CD4-positive, CD25-positive, alpha-beta regulatory T cell (primary cell): ENCODE results near the gene SCUBE1. TPM values are rescaled to one million over a fixed set of nuclear protein-coding genes. Genes with fewer than 3 reads are reported as not detected.
A peak's percentile ranks its signal among the peaks of the same experiment; 100 is the strongest.

Experiments used
- ATAC-seq, 2 donors: fragments of 150-1000 bp; cut with Tn5 transposase; one replicate each; pipeline ENCODE4 v1.10.0; 2021; ENCODE audit warnings: low read depth in 2 of 2, moderate number of reproducible peaks in 2 of 2, moderate library complexity in 1 of 2
- DNase-seq, 3 donors: peaks; one replicate each; pipeline versions ENCODE4 v3.0.0 to v3.0.0-alpha.2; 2012 to 2022; ENCODE audit warnings: mixed read lengths in 1 of 3
- H3K27ac ChIP-seq: one replicate; pipeline ENCODE4 v1.7.0; 2013; ENCODE audit warnings: mild to moderate bottlenecking, low read length; ENCODE audit not compliant: insufficient read depth, poor library complexity, severe bottlenecking
- H3K27me3 ChIP-seq: one replicate; pipeline ENCODE4 v1.7.0; 2013; ENCODE audit warnings: low read length; ENCODE audit not compliant: control insufficient read depth, insufficient read depth
- H3K36me3 ChIP-seq: one replicate; pipeline ENCODE4 v1.7.0; 2013; ENCODE audit warnings: mild to moderate bottlenecking, low read length, moderate library complexity; ENCODE audit not compliant: control insufficient read depth, insufficient read depth
- H3K4me1 ChIP-seq: 2 replicates; pipeline ENCODE4 v1.7.0; 2013; ENCODE audit warnings: mild to moderate bottlenecking, low read length; ENCODE audit not compliant: insufficient read depth, control insufficient read depth, poor library complexity, severe bottlenecking
- H3K4me3 ChIP-seq: one replicate; pipeline ENCODE4 v1.7.0; 2013; ENCODE audit warnings: low read depth, mild to moderate bottlenecking, low read length, moderate library complexity
- H3K9me3 ChIP-seq, 2 experiments: 1 replicate in 1 of 2; 2 replicates in 1 of 2; pipeline ENCODE4 v1.7.0; 2013; ENCODE audit warnings: low read length in 2 of 2, mild to moderate bottlenecking in 1 of 2, moderate library complexity in 1 of 2; ENCODE audit not compliant: control insufficient read depth in 2 of 2
- H3K27ac Mint-ChIP-seq, 3 donors: one replicate each; pipeline ENCODE4 v1.8.0; 2020 to 2022; ENCODE audit warnings: mild to moderate bottlenecking in 3 of 3, mixed read lengths in 3 of 3, moderate library complexity in 2 of 3
- H3K27me3 Mint-ChIP-seq: one replicate; pipeline ENCODE4 v1.8.0; 2022; ENCODE audit warnings: mild to moderate bottlenecking, mixed read lengths
- H3K36me3 Mint-ChIP-seq: one replicate; pipeline ENCODE4 v1.8.0; 2020; ENCODE audit warnings: mixed read lengths
- H3K4me1 Mint-ChIP-seq, 4 donors: one replicate each; pipeline ENCODE4 v1.8.0; 2020 to 2022; ENCODE audit warnings: mixed read lengths in 4 of 4, mild to moderate bottlenecking in 1 of 4
- H3K4me3 Mint-ChIP-seq, 4 donors: one replicate each; pipeline ENCODE4 v1.8.0; 2020 to 2022; ENCODE audit warnings: mild to moderate bottlenecking in 4 of 4, mixed read lengths in 4 of 4, moderate library complexity in 3 of 4
- H3K9me3 Mint-ChIP-seq, 7 donors: one replicate each; pipeline ENCODE4 v1.8.0; 2020 to 2022; ENCODE audit warnings: mixed read lengths in 7 of 7, mild to moderate bottlenecking in 3 of 7, moderate library complexity in 2 of 7
- polyA plus RNA-seq, 4 donors: library from polyadenylated mRNA; unstranded; fragments of 300-500 nt; fragmentation: Illumina TruSeq; gene quantifications; one replicate each; pipeline ENCODE4 v1.2.3, GENCODE V29; 2021
- total RNA-seq: library from RNA; stranded (reverse); gene quantifications from one replicate; pipeline ENCODE4 v1.2.3, GENCODE V29; 2022

SCUBE1 gene
- total and polyA plus RNA-seq, 5 donors from 2014 or later = 0.74 TPM; not detected in 4

DNA sequence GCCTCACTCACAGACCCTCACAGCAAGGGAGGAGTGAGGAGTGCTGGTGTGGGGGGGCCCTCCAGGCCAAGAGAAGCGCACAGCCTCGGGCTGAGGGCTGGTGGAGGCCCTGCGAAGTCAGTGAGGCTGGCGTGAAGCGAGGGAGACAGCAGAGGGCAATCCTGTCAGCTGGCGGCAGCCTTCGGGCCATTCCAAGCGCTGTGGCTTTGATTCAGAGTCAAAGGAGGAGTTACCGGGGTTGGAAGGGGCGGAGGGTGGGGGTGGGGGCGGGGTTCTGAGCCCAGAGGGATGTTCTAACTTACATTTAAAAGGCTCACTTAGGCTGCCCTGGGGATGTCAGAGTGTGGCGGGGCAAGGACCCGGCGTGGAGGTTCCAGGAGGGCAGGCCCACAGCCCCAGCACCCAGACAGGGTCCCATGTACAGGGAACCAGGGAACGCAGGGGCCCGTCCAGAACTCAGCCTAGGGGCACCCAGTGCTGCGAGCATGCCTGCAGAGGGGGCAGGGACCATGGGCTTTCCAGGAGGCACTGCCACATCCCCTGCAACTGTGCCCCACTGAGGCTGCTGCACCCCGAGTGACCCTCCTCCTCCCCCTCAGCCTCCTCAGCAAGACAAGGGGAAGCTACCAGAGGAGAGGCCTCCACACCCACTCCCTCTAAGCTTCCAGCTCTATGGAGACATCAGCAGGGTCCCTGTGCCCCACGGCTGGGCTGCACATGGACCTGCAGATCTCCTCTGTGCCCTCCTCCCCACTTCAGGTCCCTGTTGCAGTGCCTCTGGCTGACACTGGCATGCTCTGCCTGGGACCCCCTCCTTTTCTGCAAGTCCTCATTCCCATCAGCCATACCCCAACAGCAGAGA, 116.6 kb downstream of the SCUBE1 start:
- no peak for DNase-seq
- H3K27me3 Mint-ChIP-seq = peaks cover 12% of the 10 kb centered on the region
- no peaks in the 10 kb centered on the region for H3K36me3 ChIP-seq
- no peak overlapping the region for H3K4me3 ChIP-seq
- H3K4me1 Mint-ChIP-seq = peaks cover 0 to 7% (median 4%) of the 10 kb centered on the region in 4 donors
- H3K9me3 ChIP-seq = no peaks in the 10 kb centered on the region
- H3K27me3 ChIP-seq = no peaks in the 10 kb centered on the region
- no peaks in the 10 kb centered on the region for H3K36me3 Mint-ChIP-seq
- H3K4me3 Mint-ChIP-seq = no peak overlapping the region
- ATAC-seq = no peak
- peaks cover 5% of the 10 kb centered on the region for H3K4me1 ChIP-seq
- H3K27ac ChIP-seq = no peak overlapping the region
- H3K9me3 Mint-ChIP-seq = no peaks in the 10 kb centered on the region
- H3K27ac Mint-ChIP-seq = peak overlapping the region in 1 of 3 donors; percentile 2

DNA sequence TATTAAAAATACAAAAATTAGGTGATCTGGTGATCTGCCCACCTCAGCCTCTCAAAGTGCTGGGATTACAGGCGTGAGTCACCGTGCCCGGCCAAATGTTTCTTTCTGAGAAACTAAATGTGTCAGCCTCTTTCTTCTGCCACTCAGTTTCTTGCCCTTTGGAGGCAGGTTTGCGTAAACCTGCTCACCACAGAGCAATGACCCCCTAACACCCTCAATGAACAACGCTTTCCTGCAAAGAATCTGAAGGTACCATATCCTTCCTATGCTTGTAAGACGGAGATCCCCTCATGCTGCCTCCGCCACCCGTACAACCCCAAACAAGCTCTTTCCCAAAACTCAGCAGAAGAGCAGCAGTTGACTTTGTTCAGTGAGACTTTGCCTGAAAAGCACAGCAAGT, 117.6 kb downstream of the SCUBE1 start:
- Mint-ChIP-seq H3K27me3 (peaks cover 12% of the 10 kb centered on the region), H3K27ac (peak overlapping the region in 1 of 3 donors; percentile 2), H3K4me1 (peaks cover 0 to 5% (median under 1%) of the 10 kb centered on the region in 4 donors), H3K9me3 (no peaks in the 10 kb centered on the region), H3K36me3 (no peaks in the 10 kb centered on the region), H3K4me3 (no peak overlapping the region)
- no peaks in the 10 kb centered on the region for H3K4me1 ChIP-seq
- no peaks in the 10 kb centered on the region for H3K36me3 ChIP-seq
- no peak overlapping the region for H3K27ac ChIP-seq
- DNase-seq (no peak), ATAC-seq (no peak)
- H3K9me3 ChIP-seq = no peaks in the 10 kb centered on the region
- H3K27me3 ChIP-seq = no peaks in the 10 kb centered on the region
- no peak overlapping the region for H3K4me3 ChIP-seq

GRCh38 chr22:43222987-43223386, 120.2 kb downstream of the SCUBE1 start:
- H3K27ac Mint-ChIP-seq = no peak overlapping the region
- Histone ChIP-seq H3K4me3 (no peak overlapping the region), H3K27ac (no peak overlapping the region), H3K4me1 (no peaks in the 10 kb centered on the region), H3K9me3 (no peaks in the 10 kb centered on the region), H3K36me3 (no peaks in the 10 kb centered on the region), H3K27me3 (no peaks in the 10 kb centered on the region)
- H3K9me3 Mint-ChIP-seq = no peaks in the 10 kb centered on the region
- no peaks in the 10 kb centered on the region for H3K36me3 Mint-ChIP-seq
- DNase-seq = no peak
- no peak overlapping the region for H3K4me3 Mint-ChIP-seq
- peaks cover 0 to 5% (median under 1%) of the 10 kb centered on the region in 4 donors for H3K4me1 Mint-ChIP-seq
- peaks cover 9% of the 10 kb centered on the region for H3K27me3 Mint-ChIP-seq
- ATAC-seq = no peak

DNA sequence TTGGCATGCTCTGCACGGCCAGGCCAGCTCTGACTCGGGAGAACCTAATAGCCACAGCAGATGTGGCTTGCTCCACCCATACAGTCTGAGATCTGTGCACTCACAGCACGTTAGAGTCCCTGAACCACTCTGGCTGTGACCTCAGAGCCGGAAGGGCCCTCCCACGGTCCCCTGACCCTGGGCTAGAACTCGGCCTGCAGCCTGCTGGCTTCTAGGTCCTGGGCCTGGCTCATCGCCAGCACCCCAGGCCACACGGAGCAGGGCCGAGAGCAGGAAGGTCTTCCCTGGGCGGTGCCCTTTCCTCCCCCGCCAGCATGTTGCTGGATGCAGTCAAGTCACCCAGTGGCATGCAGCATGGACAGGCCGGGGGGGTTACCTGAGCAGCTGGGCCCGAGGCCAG, 120.9 kb downstream of the SCUBE1 start:
- Histone ChIP-seq H3K9me3 (no peaks in the 10 kb centered on the region), H3K27me3 (no peaks in the 10 kb centered on the region), H3K4me3 (no peak overlapping the region), H3K36me3 (no peaks in the 10 kb centered on the region), H3K27ac (no peak overlapping the region), H3K4me1 (no peaks in the 10 kb centered on the region)
- peaks cover 9% of the 10 kb centered on the region for H3K27me3 Mint-ChIP-seq
- no peak overlapping the region for H3K4me3 Mint-ChIP-seq
- DNase-seq = no peak
- no peaks in the 10 kb centered on the region for H3K9me3 Mint-ChIP-seq
- no peaks in the 10 kb centered on the region for H3K36me3 Mint-ChIP-seq
- peaks cover 0 to 5% (median under 1%) of the 10 kb centered on the region in 4 donors for H3K4me1 Mint-ChIP-seq
- no peak for ATAC-seq
- H3K27ac Mint-ChIP-seq = no peak overlapping the region

GRCh38 chr22:43220625-43221380, 122.4 kb downstream of the SCUBE1 start:
- Mint-ChIP-seq H3K4me3 (no peak overlapping the region), H3K4me1 (peaks cover 0 to under 1% (median 0%) of the 10 kb centered on the region in 4 donors), H3K9me3 (no peaks in the 10 kb centered on the region), H3K27me3 (peaks cover 3% of the 10 kb centered on the region), H3K36me3 (no peaks in the 10 kb centered on the region), H3K27ac (no peak overlapping the region)
- Histone ChIP-seq H3K36me3 (no peaks in the 10 kb centered on the region), H3K4me1 (no peaks in the 10 kb centered on the region), H3K4me3 (no peak overlapping the region), H3K27me3 (no peaks in the 10 kb centered on the region), H3K9me3 (no peaks in the 10 kb centered on the region), H3K27ac (no peak overlapping the region)
- DNase-seq = no peak
- no peak for ATAC-seq

- H3K4me1 Mint-ChIP-seq = no peaks in the 10 kb centered on the region
- H3K27ac ChIP-seq = no peak overlapping the region
- no peaks in the 10 kb centered on the region for H3K36me3 Mint-ChIP-seq
Measured at GRCh38 chr22:43218786-43219185, 124.4 kb downstream of the SCUBE1 start.

GRCh38 chr22:43217285-43218030, 125.7 kb downstream of the SCUBE1 start:
- DNase-seq = no peak
- Histone ChIP-seq H3K4me3 (no peak overlapping the region), H3K27ac (no peak overlapping the region), H3K36me3 (no peaks in the 10 kb centered on the region), H3K9me3 (no peaks in the 10 kb centered on the region), H3K4me1 (no peaks in the 10 kb centered on the region), H3K27me3 (no peaks in the 10 kb centered on the region)
- Mint-ChIP-seq H3K4me3 (no peak overlapping the region), H3K27me3 (peaks cover 7% of the 10 kb centered on the region), H3K9me3 (no peaks in the 10 kb centered on the region), H3K36me3 (no peaks in the 10 kb centered on the region), H3K27ac (no peak overlapping the region), H3K4me1 (no peaks in the 10 kb centered on the region)
- ATAC-seq = no peak

More at GRCh38 chr22:43218786-43219185, 124.4 kb downstream of the SCUBE1 start:
- no peaks in the 10 kb centered on the region for H3K9me3 Mint-ChIP-seq
- Histone ChIP-seq H3K9me3 (no peaks in the 10 kb centered on the region), H3K4me3 (no peak overlapping the region), H3K4me1 (no peaks in the 10 kb centered on the region), H3K27me3 (no peaks in the 10 kb centered on the region), H3K36me3 (no peaks in the 10 kb centered on the region)
- ATAC-seq (no peak), DNase-seq (no peak)
- H3K27ac Mint-ChIP-seq = peak overlapping the region in 1 of 3 donors; percentile 31
- no peak overlapping the region for H3K4me3 Mint-ChIP-seq
- peaks cover 7% of the 10 kb centered on the region for H3K27me3 Mint-ChIP-seq
